Skeletal muscle satellite cell (primary cell): ENCODE measurements around the gene PHLDA3.
A peak's percentile ranks its signal among the peaks of the same experiment; 100 is the strongest.

ENCODE experiments used
- H3K27me3 ChIP-seq: 2 replicates; pipeline ENCODE4 v1.7.0; 2013; ENCODE audit warnings: low read length; ENCODE audit not compliant: control insufficient read depth, insufficient read depth
- H3K36me3 ChIP-seq: 2 replicates; pipeline ENCODE4 v1.7.0; 2013; ENCODE audit warnings: mild to moderate bottlenecking, control low read depth, low read length; ENCODE audit not compliant: insufficient read depth
- H3K4me1 ChIP-seq: 2 replicates; pipeline ENCODE4 v1.7.0; 2013; ENCODE audit warnings: low read length; ENCODE audit not compliant: control insufficient read depth, insufficient read depth
- H3K4me2 ChIP-seq: 2 replicates; pipeline ENCODE4 v1.7.0; 2013; ENCODE audit warnings: mild to moderate bottlenecking, low read length
- H3K4me3 ChIP-seq: 2 replicates; pipeline ENCODE4 v1.7.0; 2013; ENCODE audit warnings: low read length
- H3K9ac ChIP-seq: 2 replicates; pipeline ENCODE4 v1.7.0; 2013; ENCODE audit warnings: mild to moderate bottlenecking, low read depth, low read length, moderate library complexity
- H3K9me3 ChIP-seq: replicated peaks from 2 replicates; pipeline ENCODE4 v1.7.0; 2013; ENCODE audit warnings: mild to moderate bottlenecking, control low read depth, low read length

PHLDA3 gene

DNA sequence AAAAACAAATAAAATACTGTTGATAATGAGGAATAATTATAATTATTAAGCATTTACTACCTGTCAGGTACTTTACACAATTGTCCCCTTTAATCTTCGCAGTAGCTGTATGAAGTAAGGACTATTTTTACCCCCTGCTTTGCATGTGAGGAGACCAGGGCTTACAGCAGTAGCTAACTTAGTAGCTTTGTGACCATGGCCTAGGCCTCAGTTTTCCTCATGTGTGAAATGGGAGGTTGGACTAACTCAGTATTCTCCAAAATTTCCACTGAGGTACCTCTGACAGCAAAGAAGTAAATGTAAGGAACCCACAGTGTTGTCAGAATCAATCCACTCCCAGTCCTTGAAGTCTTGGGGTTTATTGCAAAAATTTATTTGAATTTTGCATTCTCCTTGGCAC is 41.7 kb upstream of the PHLDA3 start:
- H3K4me1 ChIP-seq = peaks cover 31% of the 10 kb centered on the region
- H3K4me3 ChIP-seq = no peak overlapping the region
- H3K9me3 ChIP-seq = no peaks in the 10 kb centered on the region
- H3K9ac ChIP-seq = no peak overlapping the region
- H3K36me3 ChIP-seq = no peaks in the 10 kb centered on the region
- no peak overlapping the region for H3K4me2 ChIP-seq
- no peaks in the 10 kb centered on the region for H3K27me3 ChIP-seq

DNA sequence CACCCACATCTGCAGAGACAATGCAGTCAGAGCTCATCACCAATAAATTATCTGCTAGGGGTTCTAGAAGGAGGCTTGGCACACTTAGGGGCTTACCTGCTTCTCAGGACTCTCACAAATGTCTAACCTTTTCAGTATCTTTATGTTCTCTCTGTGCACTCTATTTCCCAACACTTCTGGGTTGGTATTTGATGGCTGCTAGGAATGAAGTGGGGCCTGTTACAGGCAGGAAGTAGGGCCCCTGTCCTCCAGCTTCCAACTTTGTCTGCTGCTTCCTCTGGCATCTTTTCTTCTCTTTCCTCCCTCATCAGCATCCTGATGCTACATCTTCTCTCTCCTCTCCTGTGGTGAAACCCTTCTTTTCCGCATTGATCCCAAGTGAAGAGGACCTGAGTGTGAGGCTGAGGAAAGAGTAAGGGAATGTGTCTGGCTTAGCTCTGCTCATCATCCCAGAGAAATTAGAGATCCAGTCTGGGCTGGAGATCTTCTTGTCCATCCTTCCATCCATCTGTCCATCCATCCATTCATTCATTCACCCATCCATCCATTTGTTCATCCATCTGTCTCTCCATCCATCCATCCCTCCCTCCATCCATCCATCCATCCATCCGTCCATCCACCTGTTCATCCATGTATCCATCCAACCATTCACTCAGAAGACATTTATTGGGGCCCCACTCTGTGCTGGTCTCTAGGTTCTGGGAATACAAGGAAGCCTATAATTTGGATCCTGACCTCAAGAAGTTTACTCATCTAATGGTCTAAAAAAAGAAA is 40.8 kb upstream of the PHLDA3 start:
- Histone ChIP-seq H3K4me2 (no peak overlapping the region), H3K4me1 (peaks cover 41% of the 10 kb centered on the region), H3K9me3 (no peaks in the 10 kb centered on the region), H3K36me3 (no peaks in the 10 kb centered on the region), H3K9ac (no peak overlapping the region), H3K27me3 (no peaks in the 10 kb centered on the region), H3K4me3 (no peak overlapping the region)

DNA sequence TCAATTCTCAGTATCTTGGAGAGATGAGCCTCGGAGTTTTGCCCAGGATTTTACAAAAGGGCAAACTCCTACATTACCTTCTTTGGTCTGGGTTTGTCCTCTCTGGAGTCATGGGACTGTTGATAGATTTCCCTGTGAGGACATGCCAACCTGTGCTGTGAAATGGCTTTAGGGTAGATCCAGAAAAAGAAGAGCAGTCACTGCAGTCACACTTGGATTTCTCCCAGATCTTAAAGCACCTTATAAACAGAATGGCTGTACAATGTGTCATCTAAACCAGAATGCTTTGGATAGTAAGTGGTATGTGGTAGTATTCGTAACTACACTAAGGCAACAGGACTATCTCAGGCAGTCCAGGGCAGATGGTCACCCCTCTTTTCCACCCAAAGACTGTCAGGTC is 39.8 kb upstream of the PHLDA3 start:
- no peaks in the 10 kb centered on the region for H3K9me3 ChIP-seq
- peaks cover 51% of the 10 kb centered on the region for H3K4me1 ChIP-seq

DNA sequence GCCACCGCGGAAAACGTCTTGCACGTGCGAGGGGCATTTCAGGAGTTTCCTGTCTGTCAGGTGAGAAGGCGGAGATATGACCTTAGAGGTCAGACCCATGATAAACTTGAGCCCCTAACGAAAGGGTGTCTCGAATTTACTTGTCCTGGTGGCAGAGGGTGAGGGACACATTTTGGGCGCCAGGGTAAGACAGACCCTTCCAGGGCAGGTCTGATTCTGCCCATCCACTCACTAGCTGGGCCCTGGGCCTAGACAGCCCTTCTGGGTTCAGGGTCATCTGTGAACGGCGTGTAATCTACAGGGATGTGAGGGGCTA is 38.3 kb upstream of the PHLDA3 start:
- H3K4me1 ChIP-seq = peaks cover 58% of the 10 kb centered on the region
- H3K4me2 ChIP-seq = peak overlapping the region; percentile 96
- peak overlapping the region; percentile 99 for H3K9ac ChIP-seq
- H3K36me3 ChIP-seq = peaks cover 3% of the 10 kb centered on the region
- H3K27me3 ChIP-seq = no peaks in the 10 kb centered on the region
- H3K4me3 ChIP-seq = peak overlapping the region; percentile 95
- no peaks in the 10 kb centered on the region for H3K9me3 ChIP-seq

More for the DNA sequence above, 39.8 kb upstream of the PHLDA3 start:
- Histone ChIP-seq H3K4me2 (no peak overlapping the region), H3K4me3 (no peak overlapping the region), H3K9ac (no peak overlapping the region), H3K27me3 (no peaks in the 10 kb centered on the region), H3K36me3 (no peaks in the 10 kb centered on the region)

DNA sequence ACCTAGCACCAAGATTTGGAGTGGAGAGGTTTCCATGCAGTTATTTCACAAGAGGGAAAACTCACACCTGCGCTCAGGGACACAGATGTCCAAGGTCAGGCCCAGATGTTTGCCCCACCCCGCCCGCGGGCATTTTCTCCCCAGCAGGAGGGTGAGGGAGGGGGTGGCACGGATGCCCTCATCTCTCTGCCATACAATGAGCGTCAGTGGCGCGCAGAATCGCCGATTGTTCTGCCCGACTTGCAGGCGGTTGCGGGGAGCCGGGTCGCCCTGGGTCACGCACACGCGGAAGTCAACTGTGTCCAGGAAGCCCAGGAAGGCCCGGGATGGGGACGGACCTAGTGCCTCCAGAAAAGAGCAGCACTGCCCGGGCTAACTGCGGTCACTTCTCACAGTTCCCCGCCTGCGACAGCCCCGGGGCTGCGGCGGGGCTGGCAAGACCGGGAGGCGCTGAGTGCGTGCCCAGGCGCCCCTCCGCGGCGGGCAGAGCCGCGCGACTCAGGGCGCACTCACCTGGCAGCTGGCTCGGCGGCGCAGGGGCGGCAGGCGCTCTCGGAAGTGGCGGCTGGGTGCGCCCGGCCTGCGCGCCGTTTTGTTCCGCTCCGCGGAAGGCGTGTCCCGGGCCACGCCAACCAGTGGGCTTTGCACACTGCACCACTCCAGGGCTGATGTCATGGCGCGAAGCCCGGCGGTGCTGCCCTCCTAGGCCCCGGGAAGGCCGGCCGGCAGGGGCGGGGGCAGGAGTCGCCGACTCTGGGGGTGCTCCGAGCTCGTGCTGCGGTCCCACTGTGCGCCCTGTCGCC is 37.8 kb upstream of the PHLDA3 start, which contains the start of gene CSRP1:
TSS of gene CSRP1 (minus strand) at position 567 of the 803 bp plus-strand sequence. CDS start 10,820 bp downstream, outside the sequence.
- peak within 1 kb of the TSS; percentile 95 for H3K4me3 ChIP-seq
- no peaks in the 10 kb centered on the region for H3K9me3 ChIP-seq
- peaks cover 57% of the 10 kb centered on the region for H3K4me1 ChIP-seq
- H3K9ac ChIP-seq = peak within 1 kb of the TSS; percentile 99
- no peaks in the 10 kb centered on the region for H3K27me3 ChIP-seq
- peak within 1 kb of the TSS; percentile 96 for H3K4me2 ChIP-seq
- H3K36me3 ChIP-seq = peaks cover 6% of the 10 kb centered on the region

DNA sequence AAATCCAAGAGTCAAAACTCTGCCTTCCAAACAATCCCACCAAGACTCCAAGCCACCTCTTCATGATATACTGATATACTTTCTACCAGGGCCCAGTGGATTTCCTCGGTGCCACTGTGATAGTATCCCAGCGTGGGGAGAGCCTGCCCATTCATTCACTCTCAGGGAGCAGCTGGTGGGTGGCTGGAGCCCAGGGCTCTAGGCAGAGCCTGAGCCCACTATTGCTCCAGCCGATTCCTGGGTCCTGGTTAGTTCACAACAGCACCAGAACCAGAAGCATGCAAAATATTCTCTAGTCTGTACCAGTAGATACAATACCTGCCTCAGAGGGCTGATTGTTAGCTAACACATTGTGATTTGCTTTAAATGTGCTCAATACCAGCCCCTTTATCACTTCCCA is 37.1 kb upstream of the PHLDA3 start:
- H3K4me1 ChIP-seq = peaks cover 55% of the 10 kb centered on the region

DNA sequence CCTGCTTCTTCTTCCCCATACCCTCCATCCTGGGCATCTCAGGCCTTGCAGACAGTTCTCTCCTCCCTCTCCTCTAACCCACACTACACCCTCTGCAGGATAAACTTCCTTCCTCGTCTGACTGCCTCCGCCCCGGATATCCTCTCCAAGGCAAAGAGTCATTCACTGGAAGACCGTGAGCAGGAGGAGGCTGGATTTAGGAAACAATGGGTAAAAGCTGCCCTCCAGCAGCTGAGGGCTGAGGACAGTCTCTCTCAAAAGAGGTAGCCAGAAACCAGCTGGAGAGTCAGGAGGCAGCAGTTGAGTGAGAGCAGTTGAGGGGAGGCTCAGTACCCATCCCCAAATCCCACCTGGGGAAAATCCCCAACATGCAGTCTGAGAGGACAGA is 36.5 kb upstream of the PHLDA3 start:
- H3K4me1 ChIP-seq = peaks cover 60% of the 10 kb centered on the region
- no peaks in the 10 kb centered on the region for H3K27me3 ChIP-seq
- H3K9ac ChIP-seq = peak overlapping the region; percentile 99
- H3K36me3 ChIP-seq = peaks cover 10% of the 10 kb centered on the region
- H3K9me3 ChIP-seq = no peaks in the 10 kb centered on the region
- H3K4me3 ChIP-seq = peak overlapping the region; percentile 95
- peak overlapping the region; percentile 96 for H3K4me2 ChIP-seq

More for the DNA sequence above, 37.1 kb upstream of the PHLDA3 start:
- Histone ChIP-seq H3K4me3 (peak overlapping the region; percentile 95), H3K27me3 (no peaks in the 10 kb centered on the region), H3K36me3 (peaks cover 6% of the 10 kb centered on the region), H3K9me3 (no peaks in the 10 kb centered on the region), H3K4me2 (peak overlapping the region; percentile 96), H3K9ac (peak overlapping the region; percentile 99)

DNA sequence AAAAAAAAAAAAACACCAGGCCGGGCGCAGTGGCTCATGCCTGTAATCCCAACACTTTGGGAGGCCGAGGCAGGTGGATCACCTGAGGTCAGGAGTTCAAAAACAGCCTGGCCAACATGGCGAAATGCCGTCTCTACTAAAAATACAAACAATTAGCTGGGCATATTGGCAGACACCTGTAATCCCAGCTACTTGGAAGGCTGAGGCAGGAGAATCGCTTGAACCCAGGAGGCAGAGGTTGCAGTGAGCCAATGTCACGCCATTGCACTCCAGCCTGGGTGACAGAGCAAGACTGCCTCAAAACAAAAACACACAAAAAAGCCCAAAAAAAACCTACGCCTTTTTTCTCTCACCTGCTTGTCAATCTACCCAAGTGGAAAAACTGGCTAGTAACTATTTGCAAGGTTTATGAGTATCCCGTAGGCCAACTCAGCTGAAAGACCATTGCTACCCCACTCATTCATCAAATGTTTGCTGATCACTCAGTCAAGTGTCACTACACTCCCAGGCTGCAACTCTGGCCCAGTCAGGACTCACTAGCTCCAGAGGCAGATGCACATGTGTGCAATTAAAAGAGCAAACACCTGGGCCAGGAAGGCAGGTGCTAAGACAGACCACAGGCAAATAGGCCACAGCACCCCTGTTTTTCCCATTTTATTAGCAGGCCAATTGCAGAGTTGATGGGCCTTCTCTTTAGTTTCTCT is 36.0 kb upstream of the PHLDA3 start:
- Histone ChIP-seq H3K9ac (peak overlapping the region; percentile 99), H3K27me3 (no peaks in the 10 kb centered on the region), H3K9me3 (no peaks in the 10 kb centered on the region), H3K4me2 (peak overlapping the region; percentile 96), H3K4me1 (peaks cover 66% of the 10 kb centered on the region), H3K36me3 (peaks cover 16% of the 10 kb centered on the region), H3K4me3 (peak overlapping the region; percentile 95)

DNA sequence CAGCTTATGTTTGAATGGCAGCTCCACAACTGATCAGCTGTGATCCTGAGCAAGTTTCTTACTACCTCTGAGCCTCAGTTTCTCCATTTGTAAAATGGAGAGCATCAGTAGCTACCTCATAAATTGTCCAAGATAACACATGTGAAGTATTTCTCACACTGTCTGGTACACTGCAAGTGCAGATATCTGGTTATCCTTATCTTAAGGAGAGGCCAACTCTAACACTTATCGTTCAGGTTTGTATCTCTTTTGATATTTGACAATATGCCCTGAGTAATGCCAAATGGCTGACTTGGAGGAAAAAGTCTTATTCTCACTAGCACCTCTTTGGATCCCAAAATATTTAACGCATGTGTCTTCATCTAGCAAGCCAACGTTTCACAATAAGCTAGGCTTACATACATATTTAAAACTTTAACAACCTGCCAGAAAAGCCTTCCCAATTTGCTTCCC is 35.2 kb upstream of the PHLDA3 start:
- peaks cover 21% of the 10 kb centered on the region for H3K36me3 ChIP-seq
- H3K4me2 ChIP-seq = peak overlapping the region; percentile 96
- H3K4me1 ChIP-seq = peaks cover 73% of the 10 kb centered on the region
- no peaks in the 10 kb centered on the region for H3K9me3 ChIP-seq
- peak overlapping the region; percentile 99 for H3K9ac ChIP-seq
- peak overlapping the region; percentile 55 for H3K4me3 ChIP-seq
- no peaks in the 10 kb centered on the region for H3K27me3 ChIP-seq

DNA sequence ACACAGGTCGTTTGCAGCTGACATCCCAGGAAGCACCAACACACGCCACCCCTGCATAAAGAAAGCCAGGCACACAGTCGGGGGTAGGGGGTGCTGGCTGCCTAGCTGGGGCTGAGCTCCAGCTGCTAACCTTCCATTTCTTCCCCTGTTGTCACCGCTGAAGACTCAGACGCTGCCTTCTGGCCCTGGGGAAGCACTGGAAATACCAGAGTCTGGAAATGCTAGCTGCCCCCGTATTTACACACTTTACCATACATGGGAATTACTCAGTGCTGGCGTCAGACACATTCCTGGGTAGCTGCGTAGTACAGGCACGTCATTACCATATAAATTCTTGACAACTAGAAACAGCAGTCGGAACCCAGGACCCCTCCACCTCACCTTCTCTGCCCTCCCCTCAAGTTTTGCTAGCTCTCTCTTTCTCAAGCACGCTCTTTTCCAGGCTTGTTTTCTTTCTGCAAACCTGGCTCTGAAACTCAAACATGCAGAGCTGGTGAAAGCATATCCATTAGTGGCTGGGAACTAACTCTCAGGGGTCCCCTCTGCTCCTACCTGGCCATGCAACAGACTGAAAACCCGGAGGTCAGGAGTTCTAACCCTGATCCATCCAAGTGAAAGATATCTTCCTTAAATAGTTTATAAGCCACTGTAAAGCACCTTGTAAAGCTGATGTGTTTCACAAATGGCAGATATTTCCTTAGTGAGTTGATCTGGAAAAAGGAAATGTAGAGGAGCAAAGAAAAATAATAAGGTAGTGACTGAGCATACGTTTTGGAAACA is 34.6 kb upstream of the PHLDA3 start:
- Histone ChIP-seq H3K27me3 (no peaks in the 10 kb centered on the region), H3K36me3 (peaks cover 27% of the 10 kb centered on the region), H3K4me2 (peak overlapping the region; percentile 96), H3K4me3 (peak overlapping the region; percentile 55), H3K4me1 (peaks cover 77% of the 10 kb centered on the region), H3K9me3 (no peaks in the 10 kb centered on the region), H3K9ac (peak overlapping the region; percentile 99)

DNA sequence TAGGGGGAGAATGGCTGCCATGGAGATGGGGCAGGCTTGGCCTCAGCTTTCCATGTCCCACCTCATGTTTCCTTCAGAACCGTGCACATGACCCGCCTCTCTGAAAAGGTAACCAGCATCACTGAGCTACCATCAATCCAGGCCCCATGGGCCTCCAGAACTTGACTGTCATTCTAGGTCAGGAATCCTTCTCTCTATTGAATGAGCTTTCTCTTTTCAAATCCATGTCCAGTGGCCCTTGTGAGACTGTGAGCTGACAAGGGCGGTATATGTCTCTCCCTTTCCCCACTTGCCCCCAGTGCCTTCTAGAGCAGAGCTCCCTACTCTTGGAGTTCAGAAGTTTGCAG is 33.5 kb upstream of the PHLDA3 start:
- peak overlapping the region; percentile 12 for H3K4me2 ChIP-seq
- H3K9ac ChIP-seq = peak overlapping the region; percentile 99
- no peaks in the 10 kb centered on the region for H3K27me3 ChIP-seq
- H3K36me3 ChIP-seq = peaks cover 34% of the 10 kb centered on the region
- H3K4me1 ChIP-seq = peaks cover 74% of the 10 kb centered on the region
- H3K4me3 ChIP-seq = no peak overlapping the region
- H3K9me3 ChIP-seq = no peaks in the 10 kb centered on the region
